Activated CD8-positive, alpha-beta memory T cell treated with anti-CD3 and anti-CD28 coated beads for 4 hours (primary cell): ENCODE measurements around the gene PAAF1.
"Not testable (repeated sequence)": the region's sequence is repeated elsewhere in the genome, so short reads cannot be mapped to it uniquely, and the experiment has no call there.

Experiments
- DNase-seq, 2 donors: peaks; one replicate each; pipeline ENCODE4 v3.0.0-alpha.2; 2020; ENCODE audit warnings: low read depth in 2 of 2

Gene PAAF1

DNA sequence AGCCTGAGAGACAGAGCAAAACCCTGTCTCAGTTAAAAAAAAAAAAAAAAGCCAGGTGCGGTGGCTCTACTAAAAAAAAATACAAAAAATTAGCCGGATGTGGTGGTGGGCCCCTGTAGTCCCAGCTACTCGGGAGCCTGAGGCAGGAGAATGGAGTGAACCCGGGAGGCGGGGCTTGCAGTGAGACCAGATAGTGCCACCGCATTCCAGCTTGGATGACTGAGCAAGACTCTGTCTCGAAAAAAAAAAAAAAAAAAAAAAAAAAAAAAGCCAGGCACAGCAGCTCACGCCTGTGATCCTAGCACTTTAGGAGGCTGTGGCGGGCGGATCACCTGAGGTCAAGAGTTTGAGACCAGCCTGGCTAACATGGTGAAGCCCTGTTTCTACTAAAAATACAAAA, 3.6 kb downstream of the PAAF1 start:
- not testable (repeated sequence) for DNase-seq

DNA sequence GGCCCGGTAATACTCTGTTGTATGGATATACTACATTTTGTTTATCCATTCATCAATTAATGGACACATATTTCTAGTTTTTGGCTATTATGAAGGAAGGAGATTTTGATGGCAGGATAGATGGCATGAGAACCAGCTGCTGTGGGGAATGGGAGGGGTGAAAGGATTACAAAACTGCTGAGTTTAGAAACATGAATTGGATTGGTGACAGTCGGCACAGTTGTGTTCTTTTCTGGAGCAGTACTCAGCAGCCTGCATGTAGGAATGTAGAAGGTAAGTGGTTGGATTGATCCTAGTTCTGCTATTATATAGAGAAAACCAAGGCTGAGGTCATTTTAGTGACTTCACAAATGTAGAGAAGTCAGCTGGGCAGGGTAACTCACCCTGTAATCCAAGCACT, 7.1 kb downstream of the PAAF1 start:
- DNase-seq, result no peak

DNA sequence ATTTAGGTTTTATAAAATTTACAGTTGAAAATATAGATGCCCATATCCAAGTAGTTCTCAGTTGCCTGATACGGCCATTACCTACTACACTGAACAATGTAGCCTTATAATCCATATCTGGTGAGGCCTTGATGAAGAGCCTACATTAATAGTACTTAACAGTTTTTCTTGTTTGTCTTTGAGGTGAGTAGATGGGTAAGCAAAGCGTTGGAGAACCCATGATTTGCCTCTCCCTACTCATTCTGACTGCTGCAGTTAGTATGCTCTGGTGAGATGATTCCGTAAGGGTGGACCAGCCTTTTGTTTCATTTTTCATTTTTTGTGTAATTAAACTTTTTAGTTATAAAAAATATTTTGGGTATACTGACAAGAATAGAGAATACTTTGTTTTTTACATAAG, 11.4 kb downstream of the PAAF1 start:
- no peak for DNase-seq

DNA sequence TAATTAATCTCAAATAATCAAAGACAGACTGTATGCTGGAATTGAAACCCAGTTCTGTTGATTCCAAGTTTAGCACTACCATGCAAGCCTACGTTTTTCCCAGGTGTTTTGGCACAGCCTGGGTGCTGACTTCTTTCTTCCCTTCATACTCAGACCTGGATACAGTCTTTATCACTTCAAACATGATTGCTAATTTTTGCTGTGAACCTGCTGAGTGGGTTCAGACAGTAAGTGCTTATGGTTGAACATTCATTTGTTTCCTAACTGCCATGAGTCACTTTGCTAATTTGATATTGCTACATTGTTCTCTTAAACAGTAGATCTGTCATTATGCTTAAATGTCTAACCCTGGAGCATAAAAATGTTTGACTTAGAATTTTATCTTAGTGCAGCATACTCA, 12.2 kb downstream of the PAAF1 start:
- no peak for DNase-seq

DNA sequence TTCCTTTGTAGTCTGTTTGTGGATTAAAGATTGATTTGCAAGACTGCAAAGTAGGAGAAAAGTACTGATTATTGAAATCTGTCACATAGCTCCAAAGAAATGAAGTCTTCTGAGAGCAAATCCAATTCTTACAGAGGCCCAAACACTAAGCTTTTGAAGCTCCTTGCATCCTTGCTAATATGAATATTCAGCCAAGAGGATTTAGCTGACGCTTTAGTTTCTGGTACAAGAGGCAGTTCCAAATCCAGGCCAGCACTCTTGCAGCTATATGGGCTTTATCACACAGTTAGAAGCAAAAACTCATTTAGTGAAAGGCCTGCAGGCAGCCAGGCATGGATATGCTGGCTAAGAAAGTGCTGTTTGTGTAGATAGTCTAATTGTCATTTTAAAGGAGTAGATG, 12.7 kb downstream of the PAAF1 start:
- DNase-seq, result no peak

DNA sequence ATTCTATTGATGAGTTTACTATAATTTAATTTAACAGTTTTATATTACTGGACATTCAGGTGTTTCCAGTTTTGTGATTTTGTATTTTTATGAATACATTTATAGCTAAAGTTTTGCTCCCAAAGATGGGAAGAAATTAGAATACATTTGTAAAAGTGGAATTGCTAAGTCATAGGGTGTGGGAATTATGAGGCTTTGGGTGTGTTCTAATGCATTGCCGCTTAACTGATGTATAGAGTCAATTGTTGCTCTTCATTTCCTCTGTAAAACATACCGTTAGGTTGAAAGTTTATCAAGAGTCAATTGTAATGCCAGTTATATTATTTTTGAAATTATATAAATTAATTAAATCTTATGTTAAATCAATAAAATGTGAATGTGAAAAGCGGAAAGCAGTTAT, 16.2 kb downstream of the PAAF1 start:
- DNase-seq, result no peak

DNA sequence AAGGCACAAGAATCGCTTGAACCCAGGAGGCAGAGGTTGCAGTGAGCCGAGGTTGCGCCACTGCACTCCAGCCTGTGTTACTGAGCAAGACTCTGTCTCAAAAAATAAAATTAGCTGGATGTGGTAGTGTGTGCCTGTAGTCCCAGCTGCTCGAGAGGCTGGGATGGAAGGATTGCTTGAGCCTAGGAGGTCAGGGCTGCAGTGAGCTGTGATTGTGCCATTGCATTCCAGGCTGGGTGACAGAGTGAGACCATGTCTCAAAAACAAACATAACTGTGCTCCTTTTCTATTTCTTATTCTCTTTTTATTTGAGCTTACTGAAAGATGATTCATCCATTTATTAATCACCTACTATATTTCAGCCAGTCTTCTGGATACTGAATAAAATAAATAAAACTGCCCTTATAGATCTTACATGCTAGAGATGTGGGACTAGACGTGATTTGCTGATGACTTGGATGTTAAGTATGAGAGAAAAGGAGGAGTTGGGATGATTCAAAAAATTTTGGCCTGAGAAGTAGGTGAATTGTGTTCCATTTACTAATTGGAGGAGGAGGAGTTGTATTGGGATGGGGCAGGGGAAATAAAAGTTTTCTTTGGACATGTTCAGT, 18.0 kb downstream of the PAAF1 start:
- DNase-seq, result no peak

DNA sequence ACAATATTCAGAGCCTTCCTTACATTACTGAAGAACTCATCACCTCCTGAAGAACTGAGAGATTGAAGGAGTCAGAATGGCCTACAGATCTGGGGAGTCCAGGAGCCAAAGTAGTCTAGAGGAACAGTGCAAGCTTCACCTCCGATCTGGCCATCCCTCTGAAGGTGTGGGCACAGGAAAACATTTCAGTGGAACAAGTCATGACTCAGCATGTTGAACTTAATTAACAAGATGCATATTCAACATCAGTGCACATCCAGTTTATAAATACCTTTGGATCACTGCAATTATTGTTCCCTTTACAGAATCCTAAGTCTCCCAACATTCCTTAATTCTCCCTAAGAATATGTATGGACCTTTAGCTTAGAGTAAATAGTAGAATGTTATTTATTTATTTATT, 25.5 kb downstream of the PAAF1 start:
- no peak for DNase-seq

DNA sequence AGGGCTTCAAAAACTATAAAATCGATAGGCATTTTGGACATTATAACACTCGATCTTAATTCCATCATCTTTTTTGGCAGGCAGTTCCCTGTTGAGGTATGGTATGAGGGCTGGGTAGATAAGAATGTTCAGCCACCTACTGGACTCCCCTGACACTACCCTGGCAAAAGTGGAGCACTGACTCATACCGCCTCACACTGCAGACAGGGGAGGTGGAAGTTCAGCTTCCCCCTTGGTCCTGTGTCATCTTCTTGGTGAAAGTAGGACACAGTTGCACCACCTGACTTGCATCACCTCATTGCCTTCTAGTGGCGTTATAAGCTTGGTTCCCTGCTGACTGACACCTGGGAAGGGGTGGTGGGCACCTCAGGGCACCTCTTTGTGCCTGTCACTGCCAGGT, 30.4 kb downstream of the PAAF1 start:
- no peak for DNase-seq

DNA sequence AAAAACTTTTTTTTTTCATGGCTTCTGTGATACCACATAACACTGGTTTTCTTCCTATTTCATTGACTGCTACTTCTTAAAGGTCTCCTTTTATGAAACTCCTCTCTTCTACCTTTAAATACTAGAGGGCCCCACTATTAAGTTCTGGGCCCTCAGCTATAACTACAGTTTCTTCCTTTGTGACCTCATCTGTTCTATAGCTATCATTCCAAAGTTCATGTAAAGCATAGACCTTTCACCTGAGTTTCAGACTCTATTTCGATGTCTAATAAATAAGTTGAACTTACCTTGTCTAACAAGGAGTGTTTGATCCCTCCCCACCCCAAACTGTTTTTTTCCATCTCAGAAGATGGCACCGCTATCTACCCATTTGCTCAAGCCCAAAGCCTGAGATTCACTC, 35.2 kb downstream of the PAAF1 start:
- no peak for DNase-seq

DNA sequence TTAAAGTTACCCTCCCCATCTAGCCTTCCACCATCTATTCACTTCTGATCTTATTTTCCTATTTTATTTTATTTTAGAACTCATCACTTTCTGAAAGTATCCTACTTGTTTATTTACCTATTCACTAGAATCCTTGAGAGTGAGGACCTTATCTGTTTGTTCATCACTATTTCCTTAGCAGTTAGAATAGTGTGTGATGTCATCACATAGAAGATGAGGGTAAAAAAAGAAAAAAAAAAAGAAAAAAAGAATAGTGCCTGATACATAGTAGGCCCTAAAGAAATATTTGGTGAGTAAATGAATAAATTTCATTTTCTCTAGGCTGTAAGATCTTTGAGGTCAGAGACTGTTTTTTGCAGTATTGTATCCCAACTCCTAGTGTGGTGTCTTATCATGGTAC, 36.7 kb downstream of the PAAF1 start:
- no peak for DNase-seq

DNA sequence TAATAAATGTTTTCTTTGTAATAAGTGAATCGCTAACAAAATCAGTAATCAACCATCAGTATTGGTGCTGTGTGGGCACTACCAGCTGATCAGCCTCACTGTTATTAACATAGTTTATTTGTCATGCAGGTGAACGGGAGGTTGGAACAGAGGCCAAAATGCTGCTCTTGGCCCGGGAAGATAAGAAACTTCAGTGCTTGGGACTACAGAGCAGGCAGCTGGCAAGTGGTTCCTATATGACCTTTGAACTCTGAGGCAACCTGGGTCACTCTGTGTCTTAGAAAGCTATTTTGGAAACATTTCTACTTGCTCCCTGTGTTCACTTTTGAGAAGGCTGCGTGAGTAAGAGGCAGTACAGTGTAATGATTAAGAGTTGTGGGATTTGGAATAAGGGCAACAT, 37.5 kb downstream of the PAAF1 start:
- DNase-seq, result no peak

DNA sequence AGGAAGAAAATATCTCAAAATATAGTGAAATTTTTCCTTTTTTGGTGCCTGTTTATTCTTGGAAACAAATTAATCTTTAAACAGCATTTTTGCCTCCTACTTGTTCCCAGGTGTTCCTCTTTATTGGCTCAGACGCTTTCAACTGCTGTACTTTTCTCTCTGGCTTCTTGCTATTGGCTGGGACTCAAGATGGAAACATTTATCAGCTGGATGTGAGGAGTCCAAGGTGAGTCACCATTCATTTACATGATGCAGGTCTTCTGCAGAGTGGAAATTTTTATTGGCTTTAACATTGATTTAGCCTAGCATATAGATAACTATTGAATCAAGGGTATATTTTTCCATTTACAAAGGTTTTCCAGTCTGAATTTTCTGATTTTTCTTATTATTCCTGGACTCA, 39.6 kb downstream of the PAAF1 start:
- no peak for DNase-seq

DNA sequence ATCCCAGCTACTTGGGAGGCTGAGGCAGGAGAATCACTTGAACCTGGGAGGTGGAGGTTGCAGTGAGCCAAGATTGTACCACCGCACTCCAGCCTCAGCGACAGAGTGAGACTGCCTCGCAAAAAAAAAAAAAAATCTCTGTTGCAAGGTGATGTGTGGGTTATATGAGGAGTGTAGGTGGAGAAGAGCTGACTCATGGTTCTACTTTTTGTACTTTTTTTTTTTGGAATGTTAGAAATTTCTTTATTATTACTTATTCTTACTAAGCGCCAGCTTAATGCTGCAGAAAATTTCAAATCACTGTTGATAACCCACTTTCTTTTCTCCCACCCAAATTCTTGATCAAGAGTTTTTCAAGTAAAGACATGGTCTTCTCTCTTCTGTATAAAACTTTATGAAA, 44.4 kb downstream of the PAAF1 start:
- DNase-seq, result no peak

DNA sequence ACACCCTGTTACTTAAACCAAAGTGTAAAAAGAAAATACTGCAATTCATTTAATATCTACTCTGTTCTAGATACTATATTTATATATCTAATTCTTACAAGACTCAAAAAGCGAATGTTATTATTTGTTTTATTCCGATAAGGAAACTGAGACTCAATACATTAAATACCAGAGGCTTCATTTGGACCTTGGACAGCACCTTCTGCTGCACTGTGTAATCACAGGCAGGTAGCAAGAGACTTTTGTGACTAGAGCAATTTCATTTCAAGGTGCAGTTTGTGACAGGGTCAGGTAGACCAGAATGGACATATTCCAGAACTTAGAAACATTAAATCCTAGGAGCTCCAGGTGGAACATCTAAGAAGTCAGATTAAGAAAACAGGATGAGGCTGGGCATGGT, 52.6 kb downstream of the PAAF1 start:
- DNase-seq, result no peak

DNA sequence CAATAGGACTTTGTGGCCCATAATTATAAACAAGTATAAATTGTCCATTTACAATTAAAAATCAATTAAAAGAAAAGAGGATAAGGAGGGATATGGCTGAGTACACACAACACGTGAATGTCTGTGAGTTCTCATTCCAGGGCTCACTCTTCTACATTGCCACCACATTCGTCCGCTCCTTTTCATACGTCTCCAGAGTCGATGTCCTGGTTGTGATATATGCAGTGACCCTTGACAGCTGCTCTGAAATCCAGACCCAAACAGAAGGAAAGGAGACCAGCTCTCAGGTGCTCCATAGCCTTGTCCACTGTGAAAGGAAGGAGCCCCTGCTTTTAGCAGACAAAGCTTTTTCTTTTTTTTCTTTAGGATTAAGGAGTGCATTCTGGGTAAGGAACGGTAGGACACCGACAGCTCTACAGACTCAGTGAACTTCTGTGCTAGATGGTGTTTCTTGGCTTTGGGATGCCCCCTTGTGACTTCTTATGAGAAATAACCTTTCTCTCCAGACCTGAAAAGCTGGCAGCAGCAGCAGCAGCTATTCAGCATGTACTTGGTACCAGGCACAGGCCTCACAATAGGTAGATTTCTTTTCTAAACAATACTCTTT, 54.3 kb downstream of the PAAF1 start:
- DNase-seq, result no peak

DNA sequence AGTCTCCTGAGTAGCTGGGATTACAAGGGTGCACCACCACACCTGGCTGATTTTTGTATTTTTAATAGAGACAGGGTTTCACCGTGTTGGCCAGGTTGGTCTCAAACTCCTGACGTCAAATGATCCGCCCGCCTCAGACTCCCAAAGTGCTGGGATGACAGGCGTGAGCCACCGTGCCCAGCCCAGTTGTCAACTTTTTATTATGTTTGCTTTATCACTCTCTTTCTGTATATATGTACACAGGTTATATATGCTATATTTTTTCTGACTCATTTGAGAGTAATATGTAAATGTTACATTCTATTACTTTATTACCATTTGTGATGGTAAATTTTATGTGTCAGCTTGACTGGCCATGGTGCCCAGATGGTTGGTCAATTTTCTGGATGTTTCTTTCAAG, 55.2 kb downstream of the PAAF1 start:
- no peak for DNase-seq

DNA sequence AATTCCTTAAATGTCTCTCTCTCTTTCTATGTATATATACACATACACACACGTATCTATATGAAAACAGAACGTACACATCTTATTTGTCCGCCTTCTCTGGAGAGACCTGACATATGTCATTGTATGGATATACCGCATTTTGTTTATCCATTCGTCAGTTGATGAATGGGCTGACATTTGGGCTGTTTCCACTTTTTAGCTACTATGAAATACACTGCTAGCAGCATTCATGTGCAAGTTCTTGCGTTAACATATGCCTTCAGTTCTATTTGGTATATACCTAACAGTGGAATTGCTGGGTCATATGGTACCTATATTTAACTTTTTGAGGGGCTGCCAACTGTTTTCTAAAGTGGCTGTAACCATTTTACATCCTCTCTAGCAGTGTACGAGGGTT, 56.0 kb downstream of the PAAF1 start:
- no peak for DNase-seq

DNA sequence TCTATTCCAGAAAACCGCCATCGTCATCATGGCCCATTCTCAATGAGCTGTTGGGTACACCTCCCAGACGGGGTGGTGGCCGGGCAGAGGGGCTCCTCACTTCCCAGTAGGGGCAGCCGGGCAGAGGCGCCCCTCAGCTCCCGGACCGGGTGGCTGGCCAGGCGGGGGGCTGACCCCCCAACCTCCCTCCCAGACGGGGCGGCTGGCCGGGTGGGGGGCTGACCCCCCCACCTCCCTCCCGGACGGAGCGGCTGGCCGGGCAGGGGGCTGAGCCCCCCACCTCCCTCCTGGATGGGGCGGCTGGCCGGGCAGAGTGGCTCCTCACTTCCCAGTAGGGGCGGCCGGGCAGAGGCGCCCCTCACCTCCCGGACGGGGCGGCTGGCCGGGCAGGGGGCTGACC, 59.2 kb downstream of the PAAF1 start:
- DNase-seq, result not testable (repeated sequence)

DNA sequence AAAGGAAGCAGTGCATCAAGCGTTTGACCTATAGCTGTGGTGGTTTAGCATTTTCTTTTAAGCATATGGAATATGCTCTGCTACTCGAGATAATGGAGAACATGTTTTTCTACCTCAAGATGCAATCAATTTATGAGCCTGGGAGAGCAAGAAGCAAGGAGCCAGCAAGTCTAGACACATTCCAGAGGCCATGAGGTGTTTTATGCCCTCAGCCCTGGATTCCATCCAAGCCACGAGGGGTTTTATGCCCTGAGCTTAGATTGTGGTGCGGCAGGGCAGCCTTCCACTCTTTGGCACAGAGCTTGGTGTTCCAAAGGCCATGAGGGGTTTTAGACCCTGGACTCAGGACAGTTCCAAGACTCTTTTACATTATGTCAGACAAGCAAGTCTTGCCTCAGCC, 62.3 kb downstream of the PAAF1 start:
- DNase-seq, result no peak

DNA sequence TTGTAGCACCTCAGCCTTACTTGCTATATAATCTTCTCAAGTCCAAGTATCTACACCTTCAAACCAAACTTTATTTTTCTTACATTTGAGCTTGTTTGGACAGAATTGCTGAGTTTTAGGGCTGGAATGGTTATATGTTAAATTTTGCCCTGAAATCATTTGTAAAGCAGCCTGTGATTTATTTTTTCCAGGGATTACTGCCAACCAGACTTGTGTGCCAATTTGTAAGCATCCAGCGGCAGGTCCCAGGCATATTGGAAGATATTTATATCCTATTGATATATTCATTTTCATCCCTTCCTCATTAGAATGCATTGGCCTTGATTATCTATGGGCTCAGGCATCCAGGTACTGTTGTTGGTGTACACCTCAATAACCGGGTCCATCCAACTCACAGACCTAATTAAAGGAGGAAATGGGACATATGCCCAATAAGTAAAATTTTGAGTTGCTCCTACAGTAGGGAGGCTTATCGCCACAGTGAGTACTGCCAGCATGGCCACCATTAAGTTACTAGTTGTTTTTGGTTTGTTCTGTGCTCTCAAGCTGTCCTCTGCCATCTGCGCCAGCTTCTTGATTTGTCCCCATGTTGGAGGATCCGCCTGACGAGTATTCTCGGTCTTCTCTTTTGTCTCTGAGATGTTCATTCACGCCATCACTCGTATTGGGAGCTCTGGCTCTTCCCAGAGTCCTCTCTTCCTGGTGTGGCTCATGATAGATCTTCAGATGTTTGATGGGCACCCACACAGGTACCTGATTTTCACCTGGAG, 64.2 kb downstream of the PAAF1 start:
- no peak for DNase-seq

DNA sequence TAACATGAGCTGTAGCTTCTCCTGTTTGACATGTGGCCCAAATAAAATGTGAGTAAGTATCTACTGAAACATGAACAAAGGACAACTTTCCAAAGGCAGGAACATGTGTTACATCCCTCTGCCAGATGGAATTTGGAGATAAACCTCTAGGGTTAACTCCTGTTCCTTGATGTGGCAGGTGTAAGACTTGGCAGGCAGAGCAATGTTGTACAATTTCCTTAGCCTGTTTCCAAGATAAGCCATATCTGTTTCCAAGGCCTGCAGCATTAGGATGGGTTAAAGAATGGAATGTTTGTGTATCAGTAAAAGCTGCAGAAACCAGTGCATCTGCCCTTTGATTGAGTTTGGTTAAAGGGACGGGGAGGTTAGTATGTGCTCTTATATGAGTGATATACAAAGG, 65.2 kb downstream of the PAAF1 start:
- DNase-seq, result no peak

DNA sequence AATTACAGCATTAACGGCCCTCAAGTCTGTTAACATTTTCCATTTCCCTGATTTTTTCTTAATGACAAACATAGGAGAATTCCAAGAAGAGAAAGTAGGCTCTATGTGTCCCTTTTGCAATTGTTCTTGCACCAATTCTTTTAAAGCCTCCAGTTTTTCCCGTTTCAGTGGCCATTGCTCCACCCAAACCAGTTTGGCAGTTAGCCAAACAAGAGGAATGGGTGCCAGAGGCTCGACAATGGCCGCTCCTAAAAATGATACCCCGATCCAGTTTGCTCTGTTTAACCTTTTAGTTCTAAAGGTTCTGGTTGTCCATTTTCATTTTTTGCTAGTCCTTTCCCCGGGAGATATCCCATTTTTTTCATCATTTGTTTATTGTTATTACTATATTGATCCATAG, 67.3 kb downstream of the PAAF1 start:
- DNase-seq, result no peak

DNA sequence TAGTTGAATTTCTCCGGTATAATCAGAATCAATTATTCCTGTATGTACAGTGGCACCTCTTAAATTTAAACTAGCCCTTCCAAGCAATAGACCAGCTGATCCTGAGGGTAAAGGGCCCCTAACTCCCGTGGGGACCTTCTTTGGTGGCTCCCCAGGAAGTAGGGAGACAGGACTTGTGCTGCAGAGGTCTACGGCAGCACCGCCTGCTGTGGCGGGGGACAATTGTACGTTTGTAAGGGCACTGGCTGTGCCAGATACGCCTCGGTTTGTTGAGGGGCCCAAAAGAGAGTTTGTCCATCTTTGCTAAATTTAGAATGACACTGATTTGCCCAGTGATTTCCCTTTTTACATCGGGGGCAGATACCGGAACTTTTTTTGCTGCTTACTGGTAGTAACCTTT, 68.1 kb downstream of the PAAF1 start:
- DNase-seq, result no peak
